Upper lobe of left lung (tissue), 6 donors: ENCODE measurements around the gene CAND2. TPM values are rescaled to one million over a fixed set of nuclear protein-coding genes. Genes with fewer than 3 reads are reported as not detected.
"Not testable (repeated sequence)": the region's sequence is repeated elsewhere in the genome, so short reads cannot be mapped to it uniquely, and the experiment has no call there.

Source experiments
- ATAC-seq, 2 donors: fragments of 200-7000 bp; cut with Tn5 transposase; one replicate each; pipeline ENCODE4 v1.9.1; 2022; ENCODE audit warnings: mild to moderate bottlenecking in 2 of 2, moderate library complexity in 2 of 2; ENCODE audit not compliant: low FRiP score in 2 of 2
- DNase-seq, 2 donors: peaks; one replicate each; pipeline ENCODE4 v3.0.0-alpha.2; 2019 to 2020
- H3K27ac ChIP-seq, 4 donors: fragments of 200-600 bp; sonication (generic); one replicate each; pipeline ENCODE4 v1.5.1; 2016 to 2019
- H3K27me3 ChIP-seq, 4 donors: fragments of 200-600 bp; sonication (generic); one replicate each; pipeline ENCODE4 v1.5.1; 2017 to 2019
- H3K36me3 ChIP-seq, 4 donors: fragments of 200-600 bp; sonication (generic); one replicate each; pipeline ENCODE4 v1.5.1; 2016 to 2019
- H3K4me1 ChIP-seq, 4 donors: fragments of 200-600 bp; sonication (generic); one replicate each; pipeline ENCODE4 v1.5.1; 2018 to 2019
- H3K4me3 ChIP-seq, 4 donors: fragments of 200-600 bp; sonication (generic); one replicate each; pipeline ENCODE4 v1.5.1; 2017 to 2019; ENCODE audit warnings: mild to moderate bottlenecking in 2 of 4, moderate library complexity in 1 of 4
- H3K9me3 ChIP-seq, 4 donors: fragments of 200-600 bp; sonication (generic); one replicate each; pipeline ENCODE4 v1.5.1; 2018 to 2019
- CTCF ChIP-seq, 6 experiments: fragments of 450-650 bp in 4 of 6; fragments of 200-600 bp in 2 of 6; sonication (generic) in 2 of 6; IDR thresholded peaks; one replicate each; pipeline ENCODE4 v1.5.1; 2016 to 2019; ENCODE audit warnings: antibody characterized with exemption in 6 of 6
- EP300 ChIP-seq, 4 donors: sonication (generic); formaldehyde crosslinking; IDR thresholded peaks; one replicate each; pipeline ENCODE4 v1.5.1; 2017; ENCODE audit warnings: antibody characterized with exemption in 4 of 4, control low read depth in 2 of 4
- POLR2A ChIP-seq, 4 donors: fragments of 450-650 bp; IDR thresholded peaks; one replicate each; pipeline ENCODE4 v1.5.1; 2016 to 2017; ENCODE audit warnings: antibody characterized with exemption in 4 of 4, mild to moderate bottlenecking in 2 of 4
- POLR2AphosphoS5 ChIP-seq, 2 donors: sonication (generic); formaldehyde crosslinking; IDR thresholded peaks; one replicate each; pipeline ENCODE4 v1.5.1; 2017; ENCODE audit warnings: antibody characterized with exemption in 2 of 2
- WGBS, 2 donors: methylation state at CpG; one replicate each; pipeline ENCODE4 v1.1.5; 2017 to 2018; 5-methylcytosine and 5-hydroxymethylcytosine counted together
- total RNA-seq, 6 donors: library from RNA; depleted of rRNA in 4 of 6; stranded (reverse); fragments of >200 nt in 4 of 6; gene quantifications; one replicate each; pipeline versions ENCODE4 v1.1.0 to v1.2.1, GENCODE V29; 2016 to 2021
- donor health status: DM: no; HTN: no; CAD: no; lungs with moderate emphysema.
- donor health status: DM: no; HTN: yes; CAD: no; lungs with severe emphysema.

CAND2 gene
- total RNA-seq, 6 donors from 2014 or later, result 2.3 to 7.3 (median 5.0) TPM

GRCh38 chr3:12877040-12877439, 80.6 kb downstream of the CAND2 start:
- Histone ChIP-seq H3K4me1 (peaks cover 5 to 12% (median 9%) of the 10 kb centered on the region in 4 donors), H3K27ac (no peak overlapping the region), H3K4me3 (no peak overlapping the region), H3K27me3 (no peaks in the 10 kb centered on the region), H3K36me3 (no peaks in the 10 kb centered on the region), H3K9me3 (no peaks in the 10 kb centered on the region)
- WGBS, 2 donors, result 92 to 95% methylated on average over 5 to 7 of the region's 7 CpGs
- no peak for TF ChIP-seq EP300 (IDR thresholded peaks at IDR 0.05)
- ATAC-seq, result no peak
- no peak for DNase-seq

- H3K4me1 ChIP-seq, result peaks cover 5 to 12% (median 9%) of the 10 kb centered on the region in 4 donors
- TF ChIP-seq POLR2A (IDR thresholded peaks at IDR 0.05) (no peak), EP300 (IDR thresholded peaks at IDR 0.05) (no peak), POLR2AphosphoS5 (IDR thresholded peaks at IDR 0.05) (no peak), CTCF (IDR thresholded peaks at IDR 0.05) (no peak)
- 87 to 92% methylated on average over 2 of the region's 2 CpGs for WGBS, 2 donors
- H3K9me3 ChIP-seq, result no peaks in the 10 kb centered on the region
- no peaks in the 10 kb centered on the region for H3K36me3 ChIP-seq
- no peak for DNase-seq
- no peak for ATAC-seq
- no peak overlapping the region for H3K4me3 ChIP-seq
- no peak overlapping the region for H3K27ac ChIP-seq
- H3K27me3 ChIP-seq, result no peaks in the 10 kb centered on the region
Measured at GRCh38 chr3:12878141-12878574, 81.7 kb downstream of the CAND2 start.

GRCh38 chr3:12878758-12879157, 82.3 kb downstream of the CAND2 start:
- not testable (repeated sequence) for H3K27me3 ChIP-seq, H3K4me3 ChIP-seq, H3K9me3 ChIP-seq, ATAC-seq, DNase-seq, H3K27ac ChIP-seq, H3K36me3 ChIP-seq
- 58 to 62% methylated on average over 2 of the region's 2 CpGs for WGBS, 2 donors
- peaks cover 5 to 12% (median 9%) of the 10 kb centered on the region in 4 donors for H3K4me1 ChIP-seq

- Histone ChIP-seq H3K4me1 (peaks cover 5 to 12% (median 9%) of the 10 kb centered on the region in 4 donors), H3K9me3 (no peaks in the 10 kb centered on the region), H3K27ac (no peak overlapping the region), H3K36me3 (no peaks in the 10 kb centered on the region), H3K27me3 (no peaks in the 10 kb centered on the region), H3K4me3 (no peak overlapping the region)
- TF ChIP-seq EP300 (IDR thresholded peaks at IDR 0.05) (no peak), CTCF (IDR thresholded peaks at IDR 0.05) (no peak), POLR2AphosphoS5 (IDR thresholded peaks at IDR 0.05) (no peak), POLR2A (IDR thresholded peaks at IDR 0.05) (no peak)
- DNase-seq, result no peak
- no peak for ATAC-seq
- 70 to 88% methylated on average over 2 to 4 of the region's 5 CpGs for WGBS, 2 donors
Measured at GRCh38 chr3:12879191-12879815, 82.8 kb downstream of the CAND2 start.

GRCh38 chr3:12881858-12882257, 85.4 kb downstream of the CAND2 start:
- not testable (repeated sequence) for H3K27ac ChIP-seq, H3K4me1 ChIP-seq, DNase-seq, H3K36me3 ChIP-seq, ATAC-seq, H3K27me3 ChIP-seq, H3K9me3 ChIP-seq, H3K4me3 ChIP-seq
- WGBS, 2 donors, result 91 to 94% methylated on average over 12 of the region's 12 CpGs

- peak in 1 of 2 donors; percentile 78 for DNase-seq
- H3K4me3 ChIP-seq, result no peak overlapping the region
- 94 to 95% methylated on average over 31 to 51 of the region's 62 CpGs for WGBS, 2 donors
- H3K27me3 ChIP-seq, result no peaks in the 10 kb centered on the region
- no peaks in the 10 kb centered on the region for H3K4me1 ChIP-seq
- no peak overlapping the region for H3K27ac ChIP-seq
- H3K9me3 ChIP-seq, result no peaks in the 10 kb centered on the region
- no peak for TF ChIP-seq EP300 (IDR thresholded peaks at IDR 0.05)
- no peak for TF ChIP-seq CTCF (IDR thresholded peaks at IDR 0.05)
- no peak for TF ChIP-seq POLR2A (IDR thresholded peaks at IDR 0.05)
- TF ChIP-seq POLR2AphosphoS5 (IDR thresholded peaks at IDR 0.05), result no peak
- ATAC-seq, result no peak
- no peaks in the 10 kb centered on the region for H3K36me3 ChIP-seq
Measured at GRCh38 chr3:12882336-12883310, 86.1 kb downstream of the CAND2 start.
